Thyroid gland (tissue), 4 donors: ENCODE results near the gene WDFY4. TPM values are rescaled to one million over a fixed set of nuclear protein-coding genes. Genes with fewer than 3 reads are reported as not detected.

ENCODE experiments used
- DNase-seq, 2 donors: peaks; one replicate each; pipeline ENCODE4 v3.0.0-alpha.2; 2019
- H3K27ac ChIP-seq, 3 donors: fragments of 200-600 bp; sonication (generic); 1 replicate in 2 of 3; 2 replicates in 1 of 3; pipeline ENCODE4 v1.5.1; 2016 to 2019; ENCODE audit warnings: mild to moderate bottlenecking in 1 of 3, moderate library complexity in 1 of 3
- H3K27me3 ChIP-seq: fragments of 200-600 bp; sonication (generic); one replicate; pipeline ENCODE4 v1.5.1; 2019
- H3K36me3 ChIP-seq, 2 donors: fragments of 200-600 bp; sonication (generic); one replicate each; pipeline ENCODE4 v1.5.1; 2016 to 2019
- H3K4me1 ChIP-seq, 2 donors: fragments of 200-600 bp; sonication (generic); one replicate each; pipeline ENCODE4 v1.5.1; 2017 to 2019
- H3K4me3 ChIP-seq, 3 donors: fragments of 200-600 bp; sonication (generic); replicated peaks in 1 of 3; 1 replicate in 2 of 3; 2 replicates in 1 of 3; pipeline ENCODE4 v1.5.1; 2016; ENCODE audit warnings: mild to moderate bottlenecking in 1 of 3
- H3K9me3 ChIP-seq: fragments of 200-600 bp; sonication (generic); one replicate; pipeline ENCODE4 v1.5.1; 2017
- CTCF ChIP-seq, 6 experiments: fragments of 200-600 bp in 3 of 6; fragments of 450-650 bp in 3 of 6; sonication (generic) in 3 of 6; IDR thresholded peaks; one replicate each; pipeline ENCODE4 v1.5.1; 2016 to 2019; ENCODE audit warnings: antibody characterized with exemption in 6 of 6, mild to moderate bottlenecking in 2 of 6, inconsistent platforms in 1 of 6, moderate library complexity in 1 of 6
- POLR2A ChIP-seq, 2 donors: fragments of 450-650 bp; IDR thresholded peaks; one replicate each; pipeline ENCODE4 v1.6.1; 2017; ENCODE audit warnings: antibody characterized with exemption in 2 of 2, mild to moderate bottlenecking in 2 of 2, moderate library complexity in 1 of 2
- WGBS, 2 donors: methylation state at CpG; one replicate each; pipeline ENCODE4 v1.1.5; 2017; 5-methylcytosine and 5-hydroxymethylcytosine counted together
- intact Hi-C: fragments of 100-400 bp; cut with DNase I; formaldehyde crosslinking; loops from one replicate; pipeline ENCODE4 v1.15.1; 2023
- total RNA-seq, 4 donors: library from RNA; depleted of rRNA; stranded (reverse); fragments of >200 nt; gene quantifications; one replicate each; pipeline ENCODE4 v1.2.3, GENCODE V29; 2016

WDFY4 gene
- total RNA-seq, 4 donors from 2014 or later: 1.0 to 3.5 (median 1.2) TPM

GRCh38 chr10:48835781-48836180 lies 151.1 kb downstream of the WDFY4 start:
- Histone ChIP-seq H3K36me3 (no peaks in the 10 kb centered on the region), H3K4me3 (no peak overlapping the region), H3K4me1 (no peaks in the 10 kb centered on the region), H3K27ac (no peak overlapping the region), H3K9me3 (no peaks in the 10 kb centered on the region), H3K27me3 (no peaks in the 10 kb centered on the region)
- no peak for DNase-seq
- intact Hi-C loops: no loop called here
- no peak for TF ChIP-seq CTCF (IDR thresholded peaks at IDR 0.05)
- TF ChIP-seq POLR2A (IDR thresholded peaks at IDR 0.05): no peak
- WGBS, 2 donors: 70 to 71% methylated on average over 2 of the region's 2 CpGs

- DNase-seq: no peak
Measured at GRCh38 chr10:48836605-48837004, 151.9 kb downstream of the WDFY4 start.

GRCh38 chr10:48838834-48839233 lies 154.2 kb downstream of the WDFY4 start:
- Histone ChIP-seq H3K4me1 (no peaks in the 10 kb centered on the region), H3K27ac (no peak overlapping the region), H3K36me3 (no peaks in the 10 kb centered on the region), H3K27me3 (no peaks in the 10 kb centered on the region), H3K4me3 (no peak overlapping the region), H3K9me3 (no peaks in the 10 kb centered on the region)
- DNase-seq: no peak
- WGBS, 2 donors: 47 to 61% methylated on average over 5 of the region's 5 CpGs
- no peak for TF ChIP-seq CTCF (IDR thresholded peaks at IDR 0.05)
- no peak for TF ChIP-seq POLR2A (IDR thresholded peaks at IDR 0.05)
- intact Hi-C loops: no loop called here

More at GRCh38 chr10:48836605-48837004, 151.9 kb downstream of the WDFY4 start:
- Histone ChIP-seq H3K36me3 (no peaks in the 10 kb centered on the region), H3K4me3 (no peak overlapping the region), H3K9me3 (no peaks in the 10 kb centered on the region), H3K4me1 (no peaks in the 10 kb centered on the region), H3K27me3 (no peaks in the 10 kb centered on the region), H3K27ac (no peak overlapping the region)
- WGBS, 2 donors: 86 to 90% methylated on average over 2 of the region's 2 CpGs
- TF ChIP-seq CTCF (IDR thresholded peaks at IDR 0.05) (no peak), POLR2A (IDR thresholded peaks at IDR 0.05) (no peak)
- intact Hi-C loops: no loop called here

GRCh38 chr10:48839809-48840679 lies 155.4 kb downstream of the WDFY4 start:
- Histone ChIP-seq H3K4me1 (no peaks in the 10 kb centered on the region), H3K4me3 (no peak overlapping the region), H3K9me3 (no peaks in the 10 kb centered on the region), H3K27me3 (no peaks in the 10 kb centered on the region), H3K27ac (no peak overlapping the region), H3K36me3 (no peaks in the 10 kb centered on the region)
- no peak for TF ChIP-seq POLR2A (IDR thresholded peaks at IDR 0.05)
- no peak for TF ChIP-seq CTCF (IDR thresholded peaks at IDR 0.05)
- WGBS, 2 donors: 78 to 83% methylated on average over 10 of the region's 10 CpGs
- DNase-seq: no peak
- intact Hi-C loops: no loop called here

- H3K4me1 ChIP-seq: no peaks in the 10 kb centered on the region
- no peaks in the 10 kb centered on the region for H3K9me3 ChIP-seq
- H3K27me3 ChIP-seq: no peaks in the 10 kb centered on the region
- intact Hi-C loops: no loop called here
- TF ChIP-seq POLR2A (IDR thresholded peaks at IDR 0.05): no peak
- no peak for TF ChIP-seq CTCF (IDR thresholded peaks at IDR 0.05)
- no peak for DNase-seq
- H3K27ac ChIP-seq: no peak overlapping the region
- WGBS, 2 donors: 91 to 92% methylated on average over 11 of the region's 11 CpGs
- H3K4me3 ChIP-seq: no peak overlapping the region
- H3K36me3 ChIP-seq: no peaks in the 10 kb centered on the region
Measured at GRCh38 chr10:48842231-48842630, 157.6 kb downstream of the WDFY4 start.
